ENCODE measurements around the gene ICOS. TPM values are rescaled to one million over a fixed set of nuclear protein-coding genes. Genes with fewer than 3 reads are reported as not detected.

Gene ICOS
- total RNA-seq, 1 donor from 2014 or later: not detected

DNA sequence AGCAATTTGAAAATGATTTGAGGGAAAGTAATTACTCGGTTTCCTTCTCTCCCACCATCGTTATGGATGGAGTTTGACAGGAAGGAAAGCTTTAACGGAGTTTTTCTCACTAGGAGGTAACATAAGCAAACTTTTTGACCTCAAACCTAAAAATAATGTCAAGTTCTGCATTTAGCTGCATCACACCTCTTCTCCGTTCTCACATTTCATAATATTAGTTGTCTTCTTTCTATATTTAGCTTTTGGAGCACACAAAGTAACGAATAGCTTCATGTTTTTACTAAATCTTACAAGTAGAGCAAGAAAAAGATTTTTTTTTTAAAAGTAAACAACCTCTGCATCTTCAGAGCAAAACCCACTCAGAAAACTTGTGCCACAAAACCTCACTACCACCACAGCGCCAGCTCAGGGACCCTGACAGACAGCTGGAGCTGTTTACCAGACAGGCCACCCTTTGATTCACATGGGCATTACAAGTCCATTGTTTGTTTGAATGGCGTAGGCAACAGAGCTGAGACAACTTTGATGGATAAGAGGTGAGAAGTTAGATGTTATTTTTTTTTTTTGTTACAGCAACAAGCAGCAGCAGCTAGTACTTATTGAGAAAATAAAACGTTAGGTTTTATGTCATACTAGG, 21.9 kb upstream of the ICOS start:
- H3K36me3 Mint-ChIP-seq (ENCODE audit: insufficient read depth): no peaks in the 10 kb centered on the region
- H3K4me1 Mint-ChIP-seq (ENCODE audit: low read depth): peaks cover 4% of the 10 kb centered on the region
- no peak for DNase-seq (ENCODE audit: low spot score, unreplicated experiment)
- H3K9me3 Mint-ChIP-seq (ENCODE audit: low read depth): no peaks in the 10 kb centered on the region
- no peak overlapping the region for H3K27ac Mint-ChIP-seq
- no peak overlapping the region for H3K4me3 Mint-ChIP-seq (ENCODE audit: low read depth)
- TF ChIP-seq, protein P1, sequence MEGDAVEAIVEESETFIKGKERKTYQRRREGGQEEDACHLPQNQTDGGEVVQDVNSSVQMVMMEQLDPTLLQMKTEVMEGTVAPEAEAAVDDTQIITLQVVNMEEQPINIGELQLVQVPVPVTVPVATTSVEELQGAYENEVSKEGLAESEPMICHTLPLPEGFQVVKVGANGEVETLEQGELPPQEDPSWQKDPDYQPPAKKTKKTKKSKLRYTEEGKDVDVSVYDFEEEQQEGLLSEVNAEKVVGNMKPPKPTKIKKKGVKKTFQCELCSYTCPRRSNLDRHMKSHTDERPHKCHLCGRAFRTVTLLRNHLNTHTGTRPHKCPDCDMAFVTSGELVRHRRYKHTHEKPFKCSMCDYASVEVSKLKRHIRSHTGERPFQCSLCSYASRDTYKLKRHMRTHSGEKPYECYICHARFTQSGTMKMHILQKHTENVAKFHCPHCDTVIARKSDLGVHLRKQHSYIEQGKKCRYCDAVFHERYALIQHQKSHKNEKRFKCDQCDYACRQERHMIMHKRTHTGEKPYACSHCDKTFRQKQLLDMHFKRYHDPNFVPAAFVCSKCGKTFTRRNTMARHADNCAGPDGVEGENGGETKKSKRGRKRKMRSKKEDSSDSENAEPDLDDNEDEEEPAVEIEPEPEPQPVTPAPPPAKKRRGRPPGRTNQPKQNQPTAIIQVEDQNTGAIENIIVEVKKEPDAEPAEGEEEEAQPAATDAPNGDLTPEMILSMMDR (IDR thresholded peaks at IDR 0.05; ENCODE audit: unreplicated experiment): no peak
- no peaks in the 10 kb centered on the region for H3K27me3 Mint-ChIP-seq

DNA sequence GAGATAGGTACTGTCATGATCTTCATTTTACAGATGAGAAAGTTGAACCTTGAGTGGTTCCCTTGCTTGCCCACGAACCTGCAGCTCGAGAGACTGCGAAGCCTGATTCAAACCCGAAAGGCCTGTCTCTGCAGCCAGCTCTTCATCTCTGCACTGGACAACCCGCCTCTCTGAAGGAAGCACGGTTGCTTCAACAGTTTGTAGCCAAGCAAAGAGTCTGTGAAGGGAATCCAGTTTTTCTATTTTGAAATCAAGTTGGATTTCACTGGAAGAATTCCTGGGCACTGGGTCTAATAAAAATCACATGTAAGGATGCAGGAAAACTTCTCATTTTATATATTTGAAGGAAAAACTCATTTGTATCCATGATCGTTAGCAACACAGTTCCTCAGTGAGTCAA, 21.3 kb upstream of the ICOS start:
- Mint-ChIP-seq H3K9me3 (ENCODE audit: low read depth) (no peaks in the 10 kb centered on the region), H3K27me3 (no peaks in the 10 kb centered on the region), H3K4me1 (ENCODE audit: low read depth) (peaks cover 4% of the 10 kb centered on the region), H3K27ac (no peak overlapping the region), H3K36me3 (ENCODE audit: insufficient read depth) (no peaks in the 10 kb centered on the region), H3K4me3 (ENCODE audit: low read depth) (no peak overlapping the region)
- TF ChIP-seq, protein P1 (IDR thresholded peaks at IDR 0.05; ENCODE audit: unreplicated experiment): no peak
- no peak for DNase-seq (ENCODE audit: low spot score, unreplicated experiment)

DNA sequence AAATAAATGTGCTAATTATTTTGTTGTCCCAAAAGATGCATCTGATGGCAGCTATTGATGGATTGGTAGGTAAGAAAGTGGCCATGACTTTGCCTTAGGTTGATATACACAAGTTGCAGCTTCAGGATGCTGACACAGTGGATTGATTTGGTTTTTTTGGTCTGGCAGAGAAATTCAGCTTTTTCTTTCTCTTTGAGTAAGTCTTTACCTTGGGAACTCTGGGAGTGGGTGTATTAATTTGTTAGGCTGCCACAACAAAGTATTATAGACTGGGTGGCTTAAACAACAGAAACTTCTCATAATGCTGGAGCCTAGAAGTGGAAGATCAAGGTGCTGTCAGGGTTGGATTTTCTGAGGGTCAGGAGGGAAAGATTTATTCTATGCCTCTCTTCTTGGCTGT, 19.8 kb upstream of the ICOS start:
- Mint-ChIP-seq H3K36me3 (ENCODE audit: insufficient read depth) (no peaks in the 10 kb centered on the region), H3K9me3 (ENCODE audit: low read depth) (no peaks in the 10 kb centered on the region)

DNA sequence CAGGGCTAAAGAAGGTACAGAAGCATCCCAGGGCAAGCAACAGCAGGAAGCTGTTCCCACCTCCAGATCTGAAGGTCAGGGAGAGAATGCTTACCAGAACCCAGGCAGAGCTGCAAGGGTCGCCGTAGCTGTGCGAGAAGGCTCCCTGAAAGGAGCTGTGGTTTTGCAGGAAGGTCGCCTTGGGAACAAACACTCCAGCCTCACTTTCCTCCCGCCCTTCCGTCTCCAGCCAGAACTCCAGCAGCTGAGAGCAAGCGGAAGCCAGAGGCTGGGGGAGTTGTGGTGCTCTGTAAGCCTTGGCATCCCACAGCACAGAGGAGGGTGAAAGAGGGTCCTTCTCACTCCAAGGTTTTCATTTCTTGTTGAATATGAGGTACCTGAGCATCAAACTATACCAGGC, 18.3 kb upstream of the ICOS start:
- DNase-seq (ENCODE audit: low spot score, unreplicated experiment): no peak
- Mint-ChIP-seq H3K4me3 (ENCODE audit: low read depth) (no peak overlapping the region), H3K9me3 (ENCODE audit: low read depth) (no peaks in the 10 kb centered on the region), H3K27me3 (no peaks in the 10 kb centered on the region), H3K4me1 (ENCODE audit: low read depth) (peaks cover 4% of the 10 kb centered on the region), H3K27ac (no peak overlapping the region), H3K36me3 (ENCODE audit: insufficient read depth) (no peaks in the 10 kb centered on the region)
- TF ChIP-seq, protein P1 (IDR thresholded peaks at IDR 0.05; ENCODE audit: unreplicated experiment): no peak

More for the DNA sequence above, 19.8 kb upstream of the ICOS start:
- DNase-seq (ENCODE audit: low spot score, unreplicated experiment): no peak
- Mint-ChIP-seq H3K4me1 (ENCODE audit: low read depth) (peaks cover 4% of the 10 kb centered on the region), H3K27ac (no peak overlapping the region), H3K4me3 (ENCODE audit: low read depth) (no peak overlapping the region), H3K27me3 (no peaks in the 10 kb centered on the region)
- TF ChIP-seq, protein P1 (IDR thresholded peaks at IDR 0.05; ENCODE audit: unreplicated experiment): no peak

DNA sequence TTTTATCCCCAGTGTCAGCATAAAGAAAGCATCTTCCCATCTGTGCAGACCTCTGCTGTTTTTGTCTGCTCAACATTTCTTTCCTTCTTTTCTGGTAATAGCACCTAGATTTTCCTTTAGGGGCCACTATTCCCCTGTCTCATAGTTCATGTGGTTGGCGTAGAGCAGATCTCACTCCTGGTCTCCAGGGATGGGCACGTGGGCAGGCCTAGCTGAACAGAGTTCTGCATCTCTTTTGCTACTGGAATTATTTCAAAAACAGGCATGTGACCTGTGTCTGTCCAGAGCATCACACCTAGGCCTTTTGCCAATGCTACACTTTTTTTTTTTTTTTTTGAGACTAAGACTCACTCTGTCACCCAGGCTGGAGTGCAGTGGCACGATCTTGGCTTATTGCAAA, 17.7 kb upstream of the ICOS start:
- Mint-ChIP-seq H3K9me3 (ENCODE audit: low read depth) (no peaks in the 10 kb centered on the region), H3K36me3 (ENCODE audit: insufficient read depth) (no peaks in the 10 kb centered on the region), H3K4me1 (ENCODE audit: low read depth) (peaks cover 4% of the 10 kb centered on the region), H3K4me3 (ENCODE audit: low read depth) (no peak overlapping the region), H3K27ac (no peak overlapping the region), H3K27me3 (no peaks in the 10 kb centered on the region)
- DNase-seq (ENCODE audit: low spot score, unreplicated experiment): no peak
- TF ChIP-seq, protein P1 (IDR thresholded peaks at IDR 0.05; ENCODE audit: unreplicated experiment): no peak

All from progenitor cell of endocrine pancreas (in vitro differentiated cells).